ENCODE data around the gene LTA4H.

Gene LTA4H

DNA sequence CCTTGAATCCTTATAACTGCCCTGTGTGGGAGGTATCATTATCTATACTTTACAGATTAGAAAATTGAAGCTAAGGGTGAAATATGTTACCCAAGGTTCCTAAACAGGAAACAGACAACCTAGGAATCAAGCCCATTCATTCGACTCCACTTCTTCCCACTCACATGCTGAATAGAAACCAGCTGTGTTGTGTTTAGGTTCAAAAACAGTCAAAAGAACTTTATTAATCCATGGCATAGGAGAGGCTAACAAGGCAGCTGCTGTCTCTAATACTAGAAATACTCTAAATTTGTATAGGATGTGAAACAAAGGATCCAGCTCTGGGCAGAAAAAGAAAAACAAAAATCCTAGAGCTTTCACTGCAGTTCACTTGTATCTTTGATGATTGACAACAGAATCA is 82.4 kb downstream of the LTA4H start:
- FAIRE-seq, result no peak

GRCh38 chr12:95951515-95951914 is 83.9 kb downstream of the LTA4H start:
- FAIRE-seq, result no peak
